Breast epithelium (tissue), 3 donors: Measurements from ENCODE around the gene PLXNA2.

Experiments used
- CTCF ChIP-seq, 3 donors: fragments of 450-650 bp; IDR thresholded peaks; one replicate each; pipeline ENCODE4 v1.5.1; 2016 to 2017; ENCODE audit warnings: antibody characterized with exemption in 3 of 3, mild to moderate bottlenecking in 3 of 3, moderate library complexity in 3 of 3
- POLR2A ChIP-seq: fragments of 450-650 bp; IDR thresholded peaks from one replicate; pipeline ENCODE4 v1.6.1; 2016; ENCODE audit warnings: antibody characterized with exemption, mild to moderate bottlenecking, moderate library complexity
- POLR2AphosphoS5 ChIP-seq, 3 donors: sonication (generic); formaldehyde crosslinking; IDR thresholded peaks; one replicate each; pipeline ENCODE4 v1.6.1; 2017; ENCODE audit warnings: antibody characterized with exemption in 3 of 3

- TF ChIP-seq CTCF (IDR thresholded peaks at IDR 0.05) (no peak), POLR2A (no peak), POLR2AphosphoS5 (IDR thresholded peaks at IDR 0.05) (no peak)
These were observed 25.7 kb downstream of the PLXNA2 start for GRCh38 chr1:208218237-208219097.
